HEK293 (cell line): Measurements from ENCODE around the gene EXT2.

Source experiments
- CTCF ChIA-PET: fragments of 350-600 bp; formaldehyde crosslinking; extraction: SDS; loops from one replicate; lab custom pipeline; 2021; ENCODE audit warnings: antibody characterized with exemption; lab: Yijun Ruan, JAX
- POLR2A ChIA-PET: fragments of 300-600 bp; formaldehyde crosslinking; extraction: SDS; loops from one replicate; lab custom pipeline; 2020; ENCODE audit warnings: antibody characterized with exemption, inconsistent platforms; lab: Yijun Ruan, JAX
- H3K27ac ChIP-seq: fragments of 200-500 bp; sonication (Bioruptor generic); 2 replicates; pipeline ENCODE4 v1.5.1; 2014; ENCODE audit warnings: low read depth, low read length, control low read depth, inconsistent platforms; ENCODE audit errors: extremely low read depth
- H3K36me3 ChIP-seq, 2 experiments: fragments of 200-500 bp in 1 of 2; sonication (Bioruptor generic) in 1 of 2; 1 replicate in 1 of 2; 2 replicates in 1 of 2; pipeline ENCODE4 v1.5.1; 2014 to 2017; ENCODE audit warnings: inconsistent platforms in 2 of 2, low read length in 2 of 2; ENCODE audit not compliant: control insufficient read depth in 2 of 2, insufficient read depth in 1 of 2
- H3K4me1 ChIP-seq: fragments of 200-500 bp; sonication (Bioruptor generic); 2 replicates; pipeline ENCODE4 v1.5.1; 2014; ENCODE audit warnings: mild to moderate bottlenecking, low read length, inconsistent platforms; ENCODE audit not compliant: control insufficient read depth, insufficient read depth
- H3K4me3 ChIP-seq: 2 replicates; pipeline ENCODE4 v1.5.1; 2011; ENCODE audit warnings: low read depth, mild to moderate bottlenecking, control low read depth, low read length, moderate library complexity
- H3K9me3 ChIP-seq: fragments of 200-500 bp; sonication (Bioruptor generic); 2 replicates; pipeline ENCODE4 v1.5.1; 2014; ENCODE audit warnings: low read depth, low read length, inconsistent platforms; ENCODE audit not compliant: control insufficient read depth, insufficient read depth
- EGR2 ChIP-seq: fragments of 450-650 bp; formaldehyde crosslinking; IDR thresholded peaks from 2 replicates; pipeline ENCODE4 v1.5.1; 2016; ENCODE audit warnings: low read depth, missing biosample characterization, missing genetic modification characterization
- FEZF1 ChIP-seq: fragments of 450-650 bp; formaldehyde crosslinking; IDR thresholded peaks from 2 replicates; pipeline ENCODE4 v1.5.1; 2016; ENCODE audit warnings: missing biosample characterization, missing genetic modification characterization
- GLI2 ChIP-seq: fragments of 450-650 bp; formaldehyde crosslinking; IDR thresholded peaks from 2 replicates; pipeline ENCODE4; 2017; ENCODE audit warnings: missing biosample characterization, missing genetic modification characterization, low read depth, borderline replicate concordance
- HOXA7 ChIP-seq: sonication (generic); formaldehyde crosslinking; IDR thresholded peaks from 2 replicates; pipeline ENCODE4 v1.8.1; 2022; ENCODE audit warnings: missing genetic modification reagents, borderline replicate concordance
- HOXD13 ChIP-seq: sonication (generic); formaldehyde crosslinking; IDR thresholded peaks from 2 replicates; pipeline ENCODE4 v1.8.0; 2022; ENCODE audit warnings: missing genetic modification reagents, borderline replicate concordance
- MYNN ChIP-seq: fragments of 450-650 bp; formaldehyde crosslinking; IDR thresholded peaks from 2 replicates; pipeline ENCODE4 v1.5.1; 2016; ENCODE audit warnings: missing biosample characterization, missing genetic modification characterization, borderline replicate concordance
- OSR2 ChIP-seq: fragments of 450-650 bp; formaldehyde crosslinking; IDR thresholded peaks from 2 replicates; pipeline ENCODE4 v1.5.1; 2016; ENCODE audit warnings: missing biosample characterization, missing genetic modification characterization
- SETDB1 ChIP-seq: IDR thresholded peaks from one replicate; pipeline ENCODE4 v1.6.1; 2017; ENCODE audit warnings: mild to moderate bottlenecking, low read length, moderate library complexity, mixed read lengths; ENCODE audit not compliant: insufficient read length
- TCF7L2 ChIP-seq: IDR thresholded peaks from 2 replicates; pipeline ENCODE4 v1.6.1; 2011; ENCODE audit warnings: low read depth, mild to moderate bottlenecking, inconsistent platforms, low read length, moderate library complexity, borderline replicate concordance
- ZBTB48 ChIP-seq: fragments of 450-650 bp; formaldehyde crosslinking; IDR thresholded peaks from 2 replicates; pipeline ENCODE4 v1.5.1; 2016; ENCODE audit warnings: missing biosample characterization, missing genetic modification characterization
- ZFP69B ChIP-seq: fragments of 450-650 bp; formaldehyde crosslinking; IDR thresholded peaks from 2 replicates; pipeline ENCODE4 v1.5.1; 2016; ENCODE audit warnings: missing biosample characterization, missing genetic modification characterization
- ZNF155 ChIP-seq: fragments of 450-650 bp; formaldehyde crosslinking; IDR thresholded peaks from 2 replicates; pipeline ENCODE4 v1.5.1; 2016; ENCODE audit warnings: missing biosample characterization, missing genetic modification characterization
- ZNF350 ChIP-seq: fragments of 450-650 bp; formaldehyde crosslinking; IDR thresholded peaks from 2 replicates; pipeline ENCODE4 v1.5.0; 2017; ENCODE audit warnings: missing biosample characterization, mild to moderate bottlenecking, missing genetic modification characterization
- ZNF394 ChIP-seq: fragments of 450-650 bp; formaldehyde crosslinking; IDR thresholded peaks from 2 replicates; pipeline ENCODE4 v1.5.1; 2016; ENCODE audit warnings: missing biosample characterization, missing genetic modification characterization, mild to moderate bottlenecking, moderate library complexity, borderline replicate concordance
- ZNF404 ChIP-seq: fragments of 450-650 bp; formaldehyde crosslinking; IDR thresholded peaks from 2 replicates; pipeline ENCODE4 v1.5.1; 2017; ENCODE audit warnings: missing biosample characterization, missing genetic modification characterization
- ZNF510 ChIP-seq: fragments of 450-650 bp; formaldehyde crosslinking; IDR thresholded peaks from 2 replicates; pipeline ENCODE4 v1.5.1; 2018; ENCODE audit warnings: mild to moderate bottlenecking, missing genetic modification characterization, missing biosample characterization; ENCODE audit not compliant: insufficient replicate concordance
- ZNF558 ChIP-seq: fragments of 450-650 bp; formaldehyde crosslinking; IDR thresholded peaks from 2 replicates; pipeline ENCODE4 v1.5.1; 2016; ENCODE audit warnings: missing biosample characterization, missing genetic modification characterization
- ZNF596 ChIP-seq: fragments of 450-650 bp; IDR thresholded peaks from 2 replicates; pipeline ENCODE4 v1.5.0; 2018; ENCODE audit warnings: missing biosample characterization, mild to moderate bottlenecking, missing genetic modification characterization, moderate library complexity
- ZNF664 ChIP-seq: fragments of 450-650 bp; formaldehyde crosslinking; IDR thresholded peaks from 2 replicates; pipeline ENCODE4 v1.5.1; 2016; ENCODE audit warnings: missing biosample characterization, missing genetic modification characterization
- ZNF747 ChIP-seq: fragments of 450-650 bp; formaldehyde crosslinking; IDR thresholded peaks from 2 replicates; pipeline ENCODE4 v1.5.1; 2016; ENCODE audit warnings: missing biosample characterization, missing genetic modification characterization
- ZNF76 ChIP-seq: fragments of 450-650 bp; formaldehyde crosslinking; IDR thresholded peaks from 2 replicates; pipeline ENCODE4; 2016; ENCODE audit warnings: low read depth, missing biosample characterization, missing genetic modification characterization, borderline replicate concordance
- ZNF776 ChIP-seq: fragments of 450-650 bp; formaldehyde crosslinking; IDR thresholded peaks from 2 replicates; pipeline ENCODE4 v1.5.0; 2017; ENCODE audit warnings: missing biosample characterization, missing genetic modification characterization, borderline replicate concordance
- ZNF837 ChIP-seq: fragments of 450-650 bp; formaldehyde crosslinking; IDR thresholded peaks from 2 replicates; pipeline ENCODE4 v1.5.1; 2016; ENCODE audit warnings: missing biosample characterization, missing genetic modification characterization
- TF ChIP-seq, protein P1 (sequence below): fragments of 450-650 bp; formaldehyde crosslinking; IDR thresholded peaks from 2 replicates; pipeline ENCODE4 v1.5.1; 2016; ENCODE audit warnings: missing biosample characterization, missing genetic modification characterization
- TF ChIP-seq, protein P2 (sequence below): IDR thresholded peaks from 2 replicates; pipeline ENCODE4 v1.6.1; 2011; ENCODE audit warnings: mild to moderate bottlenecking, low read depth, low read length, borderline replicate concordance

The EXT2 gene

DNA sequence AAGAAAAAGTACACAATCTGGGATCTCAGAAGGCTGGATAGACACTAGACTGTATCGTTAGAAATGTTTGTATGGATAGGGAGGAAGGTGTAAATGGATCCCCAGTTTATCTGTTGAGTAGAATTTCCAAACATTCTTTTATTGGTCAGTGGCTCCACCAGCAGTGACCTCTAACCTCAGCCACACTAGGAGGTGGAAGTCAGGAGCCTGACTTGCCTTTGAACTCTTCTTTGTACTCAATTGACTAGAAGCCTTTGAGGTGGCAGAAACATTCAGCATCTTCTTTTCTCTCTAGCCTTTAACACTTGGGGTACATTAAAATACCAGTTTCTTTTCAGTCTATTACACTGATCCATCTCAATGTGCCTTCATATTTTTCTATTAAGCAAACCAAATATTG is 39.1 kb downstream of the EXT2 start:
- TF ChIP-seq MYNN (tag by site-specific recombination) (no peak), TCF7L2 (peak; percentile 92), ZNF596 (tag by site-specific recombination) (no peak), EGR2 (tag by site-specific recombination) (no peak), ZNF664 (tag by site-specific recombination) (no peak)
- Histone ChIP-seq H3K36me3 (peaks cover 0 to 34% of the 10 kb centered on the region in 2 experiments; a peak in 1 of 3 replicates), H3K4me3 (no peak overlapping the region), H3K4me1 (peaks cover 6% of the 10 kb centered on the region; the same call in 1 of the 2 replicates), H3K9me3 (no peaks in the 10 kb centered on the region), H3K27ac (no peak overlapping the region)
- POLR2A ChIA-PET, result no interaction called here
- CTCF ChIA-PET, result interaction anchor here (0.7 to 3.6 kb wide), 13 partner anchors 8 to 531 kb away, joined by 3 to 27 read pairs (median 8); no protein-coding TSS in a partner anchor

DNA sequence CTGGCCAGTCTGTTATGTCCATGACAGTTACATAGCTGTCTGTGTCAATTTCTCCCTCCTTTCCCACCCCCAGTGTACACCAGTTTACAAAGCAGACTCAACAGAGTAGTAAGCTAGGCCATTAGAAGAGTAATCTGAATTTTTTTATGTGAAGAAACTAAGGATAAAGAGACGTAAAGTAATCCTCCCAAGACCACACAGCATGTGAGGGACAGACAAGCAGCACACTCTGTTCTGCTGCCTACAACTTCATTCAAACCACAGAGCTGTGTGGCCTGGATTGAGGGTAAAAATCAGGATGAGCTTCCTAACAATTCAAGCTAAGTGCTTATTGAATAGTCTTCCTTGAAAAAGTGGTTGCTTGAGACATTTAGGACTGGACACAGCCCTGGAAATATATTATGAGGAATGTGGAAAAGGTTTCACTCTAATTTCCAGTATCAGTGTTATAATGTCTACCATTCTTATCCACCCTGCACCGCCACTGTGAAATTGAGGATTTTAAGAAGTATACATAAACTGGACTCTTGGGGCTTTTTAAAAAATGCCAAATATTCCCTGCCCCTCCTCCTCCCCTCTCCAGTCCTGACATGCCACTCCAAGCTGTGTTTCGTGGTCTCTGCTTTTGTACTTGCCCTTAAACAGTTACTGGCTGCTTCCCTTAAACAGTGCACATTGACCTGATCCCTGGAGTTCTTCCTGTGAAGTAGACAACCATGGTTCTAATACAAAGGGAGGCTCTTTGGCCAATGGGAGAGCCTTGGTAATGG is 40.9 kb downstream of the EXT2 start:
- no peak overlapping the region for H3K27ac ChIP-seq
- H3K36me3 ChIP-seq, result peaks cover 0 to 18% of the 10 kb centered on the region in 2 experiments; a peak in 1 of 3 replicates
- H3K4me1 ChIP-seq, result peaks cover 6% of the 10 kb centered on the region; the same call in 1 of the 2 replicates
- ChIA-PET CTCF (interaction anchor here (0.5 to 2.2 kb wide), 13 partner anchors 10 to 1114 kb away, joined by 3 to 8 read pairs (median 4); no protein-coding TSS in a partner anchor), POLR2A (no interaction called here)
- no peak for TF ChIP-seq SETDB1
- TF ChIP-seq ZFP69B (tag by site-specific recombination), result no peak
- peak; percentile 45; the same call in 1 of the 2 replicates for TF ChIP-seq ZBTB48 (tag by site-specific recombination)
- TF ChIP-seq OSR2 (tag by site-specific recombination), result no peak
- TF ChIP-seq ZNF837 (tag by site-specific recombination), result no peak
- no peak for TF ChIP-seq ZNF747
- TF ChIP-seq ZNF558 (tag by site-specific recombination), result no peak
- no peaks in the 10 kb centered on the region for H3K9me3 ChIP-seq
- H3K4me3 ChIP-seq, result no peak overlapping the region

DNA sequence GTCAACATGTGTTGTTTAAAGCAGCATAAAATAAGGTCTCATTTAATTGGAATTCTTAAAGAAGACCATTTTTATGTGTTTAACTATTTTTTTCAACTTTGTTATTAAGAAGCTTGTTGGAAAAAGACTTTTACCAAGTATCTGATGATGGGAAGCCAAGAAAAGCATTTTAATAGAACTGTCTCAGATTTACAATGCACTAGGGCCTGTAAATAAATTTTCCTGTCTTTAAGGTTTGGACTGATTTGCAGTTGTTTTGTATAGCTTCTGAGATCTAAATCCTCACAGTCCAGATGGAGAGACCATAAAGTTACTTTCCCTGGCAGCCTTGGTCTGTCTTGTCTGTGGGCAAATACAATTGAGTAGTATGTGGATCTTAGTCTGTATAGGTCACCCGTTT is 41.6 kb downstream of the EXT2 start:
- ChIA-PET CTCF (interaction anchor here (0.6 to 2.2 kb wide), 9 partner anchors 10 to 403 kb away, joined by 3 to 8 read pairs (median 3); no protein-coding TSS in a partner anchor), POLR2A (no interaction called here)
- H3K36me3 ChIP-seq, result peaks cover 0 to 16% of the 10 kb centered on the region in 2 experiments; a peak in 1 of 3 replicates
- H3K9me3 ChIP-seq, result no peaks in the 10 kb centered on the region
- peaks cover 6% of the 10 kb centered on the region; the same call in 1 of the 2 replicates for H3K4me1 ChIP-seq
- no peak overlapping the region for H3K27ac ChIP-seq
- TF ChIP-seq ZNF350 (tag by site-specific recombination), result no peak
- TF ChIP-seq HOXD13 (CRISPR knock-in tag), result no peak
- no peak for TF ChIP-seq HOXA7 (CRISPR knock-in tag)
- no peak for TF ChIP-seq ZNF155 (tag by site-specific recombination)
- no peak for TF ChIP-seq FEZF1 (tag by site-specific recombination)
- TF ChIP-seq, protein P1, sequence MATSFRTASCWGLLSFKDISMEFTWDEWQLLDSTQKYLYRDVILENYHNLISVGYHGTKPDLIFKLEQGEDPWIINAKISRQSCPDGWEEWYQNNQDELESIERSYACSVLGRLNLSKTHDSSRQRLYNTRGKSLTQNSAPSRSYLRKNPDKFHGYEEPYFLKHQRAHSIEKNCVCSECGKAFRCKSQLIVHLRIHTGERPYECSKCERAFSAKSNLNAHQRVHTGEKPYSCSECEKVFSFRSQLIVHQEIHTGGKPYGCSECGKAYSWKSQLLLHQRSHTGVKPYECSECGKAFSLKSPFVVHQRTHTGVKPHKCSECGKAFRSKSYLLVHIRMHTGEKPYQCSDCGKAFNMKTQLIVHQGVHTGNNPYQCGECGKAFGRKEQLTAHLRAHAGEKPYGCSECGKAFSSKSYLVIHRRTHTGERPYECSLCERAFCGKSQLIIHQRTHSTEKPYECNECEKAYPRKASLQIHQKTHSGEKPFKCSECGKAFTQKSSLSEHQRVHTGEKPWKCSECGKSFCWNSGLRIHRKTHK (tag by site-specific recombination), result no peak
- TF ChIP-seq ZNF394 (tag by site-specific recombination), result no peak
- no peak for TF ChIP-seq ZNF404 (tag by site-specific recombination)
- TF ChIP-seq, protein P2, sequence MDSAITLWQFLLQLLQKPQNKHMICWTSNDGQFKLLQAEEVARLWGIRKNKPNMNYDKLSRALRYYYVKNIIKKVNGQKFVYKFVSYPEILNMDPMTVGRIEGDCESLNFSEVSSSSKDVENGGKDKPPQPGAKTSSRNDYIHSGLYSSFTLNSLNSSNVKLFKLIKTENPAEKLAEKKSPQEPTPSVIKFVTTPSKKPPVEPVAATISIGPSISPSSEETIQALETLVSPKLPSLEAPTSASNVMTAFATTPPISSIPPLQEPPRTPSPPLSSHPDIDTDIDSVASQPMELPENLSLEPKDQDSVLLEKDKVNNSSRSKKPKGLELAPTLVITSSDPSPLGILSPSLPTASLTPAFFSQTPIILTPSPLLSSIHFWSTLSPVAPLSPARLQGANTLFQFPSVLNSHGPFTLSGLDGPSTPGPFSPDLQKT, result no peak
- no peak for TF ChIP-seq ZNF776
- TF ChIP-seq GLI2, result no peak
- no peak for TF ChIP-seq ZNF510 (tag by site-specific recombination)
- no peak for TF ChIP-seq ZNF76 (tag by site-specific recombination)
- H3K4me3 ChIP-seq, result no peak overlapping the region
